ENCODE measurements around the gene FHDC1. TPM values are rescaled to one million over a fixed set of nuclear protein-coding genes. Genes with fewer than 3 reads are reported as not detected.

Gene FHDC1
- total RNA-seq, 4 donors from 2014 or later = 4.6 to 40.4 (median 15.5) TPM

DNA sequence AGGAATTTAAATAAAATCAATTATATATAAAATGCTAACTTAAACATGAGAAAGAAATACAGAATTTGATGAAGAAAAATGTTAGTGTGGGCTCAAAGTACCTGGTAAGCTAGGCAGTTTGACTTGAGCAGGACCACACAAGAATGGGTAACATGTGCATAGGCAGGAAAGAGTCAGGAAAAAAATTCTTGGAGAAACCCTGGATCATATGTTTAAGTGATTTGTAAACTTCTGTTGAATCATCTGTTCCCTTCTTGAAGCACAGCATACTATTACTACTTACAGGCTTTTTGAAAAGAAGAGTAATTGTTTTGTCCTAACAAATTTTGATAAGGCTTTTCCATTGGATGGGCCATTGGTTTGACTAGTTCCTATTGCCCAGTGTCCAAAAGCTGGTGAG, 37.5 kb upstream of the FHDC1 start:
- Histone ChIP-seq H3K36me3 (no peaks in the 10 kb centered on the region), H3K27ac (no peak overlapping the region), H3K9me3 (no peaks in the 10 kb centered on the region), H3K4me1 (peaks cover 0 to 25% (median 9%) of the 10 kb centered on the region in 4 donors), H3K4me3 (no peak overlapping the region), H3K27me3 (no peaks in the 10 kb centered on the region)
- in situ Hi-C loops (cut with MboI; ENCODE audit: low pct_ligation_motif_present in 1 of 4, low pct_unique_long_range_greater_than_20kb in 1 of 4, low sequenced_read_pairs in 3 of 4) = no loop called here
- no peak for TF ChIP-seq EP300 (IDR thresholded peaks at IDR 0.05; ENCODE audit: low read depth)
- TF ChIP-seq, protein P1, sequence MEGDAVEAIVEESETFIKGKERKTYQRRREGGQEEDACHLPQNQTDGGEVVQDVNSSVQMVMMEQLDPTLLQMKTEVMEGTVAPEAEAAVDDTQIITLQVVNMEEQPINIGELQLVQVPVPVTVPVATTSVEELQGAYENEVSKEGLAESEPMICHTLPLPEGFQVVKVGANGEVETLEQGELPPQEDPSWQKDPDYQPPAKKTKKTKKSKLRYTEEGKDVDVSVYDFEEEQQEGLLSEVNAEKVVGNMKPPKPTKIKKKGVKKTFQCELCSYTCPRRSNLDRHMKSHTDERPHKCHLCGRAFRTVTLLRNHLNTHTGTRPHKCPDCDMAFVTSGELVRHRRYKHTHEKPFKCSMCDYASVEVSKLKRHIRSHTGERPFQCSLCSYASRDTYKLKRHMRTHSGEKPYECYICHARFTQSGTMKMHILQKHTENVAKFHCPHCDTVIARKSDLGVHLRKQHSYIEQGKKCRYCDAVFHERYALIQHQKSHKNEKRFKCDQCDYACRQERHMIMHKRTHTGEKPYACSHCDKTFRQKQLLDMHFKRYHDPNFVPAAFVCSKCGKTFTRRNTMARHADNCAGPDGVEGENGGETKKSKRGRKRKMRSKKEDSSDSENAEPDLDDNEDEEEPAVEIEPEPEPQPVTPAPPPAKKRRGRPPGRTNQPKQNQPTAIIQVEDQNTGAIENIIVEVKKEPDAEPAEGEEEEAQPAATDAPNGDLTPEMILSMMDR (IDR thresholded peaks at IDR 0.05) = no peak
- TF ChIP-seq POLR2AphosphoS5 (IDR thresholded peaks at IDR 0.05) = no peak
- TF ChIP-seq POLR2A (IDR thresholded peaks at IDR 0.05) = no peak
- no peak for DNase-seq
- intact Hi-C loops (cut with DNase I; ENCODE audit: low total_unique reads) = no loop called here

DNA sequence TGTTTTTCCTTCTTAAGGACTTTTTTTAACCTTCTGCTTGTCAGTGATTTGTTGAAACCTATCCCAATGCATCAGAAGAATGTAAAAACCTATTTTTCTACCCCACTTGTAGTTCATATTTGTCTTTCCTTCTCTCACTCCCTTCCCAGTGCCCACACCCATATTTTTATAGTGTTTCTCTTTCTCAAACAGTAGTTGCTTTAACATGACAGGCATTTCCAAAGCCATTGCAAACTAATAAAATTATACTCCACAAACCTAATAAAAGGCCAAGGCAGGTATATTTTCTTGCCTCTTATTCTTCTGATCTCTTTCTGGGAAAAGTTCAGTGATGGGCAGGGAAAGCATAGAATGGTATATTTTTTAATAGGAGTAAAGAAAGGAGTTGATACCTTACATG, 35.7 kb upstream of the FHDC1 start:
- intact Hi-C loops (cut with DNase I; ENCODE audit: low total_unique reads) = no loop called here
- in situ Hi-C loops (cut with MboI; ENCODE audit: low pct_ligation_motif_present in 1 of 4, low pct_unique_long_range_greater_than_20kb in 1 of 4, low sequenced_read_pairs in 3 of 4) = no loop called here
- peaks cover 0 to 16% (median 9%) of the 10 kb centered on the region in 4 donors for H3K4me1 ChIP-seq

DNA sequence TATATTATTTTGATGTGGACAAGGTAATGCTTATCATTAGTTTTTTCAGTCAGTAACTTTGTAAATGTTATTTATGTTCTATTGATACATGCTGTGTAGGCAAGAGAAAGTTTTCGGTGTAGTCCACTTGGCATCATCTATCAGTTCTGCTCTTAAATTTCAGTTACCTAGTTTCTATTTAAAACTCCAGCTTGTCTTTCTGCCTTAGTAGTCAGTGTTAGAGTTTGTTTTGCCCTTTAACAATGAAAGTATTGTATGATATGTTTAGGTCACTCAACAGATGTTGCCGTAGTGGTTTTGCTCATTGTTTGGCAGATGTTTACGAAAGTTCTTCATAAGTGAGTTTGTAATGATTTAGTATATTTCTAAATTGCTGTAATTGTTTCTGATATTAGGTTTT, 34.9 kb upstream of the FHDC1 start:
- no peaks in the 10 kb centered on the region for H3K27me3 ChIP-seq
- H3K27ac ChIP-seq = no peak overlapping the region
- no peaks in the 10 kb centered on the region for H3K9me3 ChIP-seq
- TF ChIP-seq, protein P1 (IDR thresholded peaks at IDR 0.05) = no peak
- TF ChIP-seq POLR2AphosphoS5 (IDR thresholded peaks at IDR 0.05) (no peak), EP300 (IDR thresholded peaks at IDR 0.05; ENCODE audit: low read depth) (no peak), POLR2A (IDR thresholded peaks at IDR 0.05) (no peak)
- peaks cover 0 to 16% (median 9%) of the 10 kb centered on the region in 4 donors for H3K4me1 ChIP-seq
- no peaks in the 10 kb centered on the region for H3K36me3 ChIP-seq
- DNase-seq = no peak
- intact Hi-C loops (cut with DNase I; ENCODE audit: low total_unique reads) = no loop called here
- 58 to 66% methylated on average over 3 of the region's 3 CpGs for WGBS, 2 donors (ENCODE audit: low coverage in 1 of 2)
- in situ Hi-C loops (cut with MboI; ENCODE audit: low pct_ligation_motif_present in 1 of 4, low pct_unique_long_range_greater_than_20kb in 1 of 4, low sequenced_read_pairs in 3 of 4) = no loop called here
- no peak overlapping the region for H3K4me3 ChIP-seq

More for the DNA sequence above, 35.7 kb upstream of the FHDC1 start:
- H3K27me3 ChIP-seq = no peaks in the 10 kb centered on the region
- DNase-seq = no peak
- TF ChIP-seq EP300 (IDR thresholded peaks at IDR 0.05; ENCODE audit: low read depth) = no peak
- TF ChIP-seq, protein P1 (IDR thresholded peaks at IDR 0.05) = no peak
- TF ChIP-seq POLR2AphosphoS5 (IDR thresholded peaks at IDR 0.05) = no peak
- no peak for TF ChIP-seq POLR2A (IDR thresholded peaks at IDR 0.05)
- H3K27ac ChIP-seq = peak overlapping the region in 3 of 4 donors; percentile 24 to 63 (median 60)
- no peak overlapping the region for H3K4me3 ChIP-seq
- no peaks in the 10 kb centered on the region for H3K36me3 ChIP-seq
- no peaks in the 10 kb centered on the region for H3K9me3 ChIP-seq

DNA sequence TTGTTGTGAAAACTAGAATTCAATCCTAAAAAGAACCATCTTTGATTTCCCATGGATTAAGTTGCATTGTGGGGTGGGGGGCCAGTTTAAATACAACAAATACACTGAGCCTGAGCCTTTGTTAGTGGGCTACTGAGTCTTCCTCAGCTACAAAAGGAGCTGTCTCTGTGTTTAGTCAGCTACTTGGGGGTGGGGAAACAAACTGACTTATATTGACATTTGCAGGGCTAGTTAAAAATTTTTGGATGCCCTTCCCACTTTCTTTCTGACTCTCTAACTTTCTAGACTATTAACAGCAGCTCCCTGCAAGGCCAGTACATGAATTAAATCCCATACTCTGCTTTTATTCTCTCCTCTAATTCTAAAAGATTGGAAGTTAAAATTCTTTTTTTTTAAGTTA, 32.5 kb upstream of the FHDC1 start:
- DNase-seq = no peak
- in situ Hi-C loops (cut with MboI; ENCODE audit: low pct_ligation_motif_present in 1 of 4, low pct_unique_long_range_greater_than_20kb in 1 of 4, low sequenced_read_pairs in 3 of 4) (no loop called here), intact Hi-C loops (cut with DNase I; ENCODE audit: low total_unique reads) (no loop called here)
- H3K9me3 ChIP-seq = no peaks in the 10 kb centered on the region
- no peak overlapping the region for H3K4me3 ChIP-seq
- peaks cover 0 to 16% (median 9%) of the 10 kb centered on the region in 4 donors for H3K4me1 ChIP-seq
- no peaks in the 10 kb centered on the region for H3K27me3 ChIP-seq
- H3K36me3 ChIP-seq = no peaks in the 10 kb centered on the region
- TF ChIP-seq POLR2AphosphoS5 (IDR thresholded peaks at IDR 0.05) = no peak
- no peak for TF ChIP-seq POLR2A (IDR thresholded peaks at IDR 0.05)
- TF ChIP-seq, protein P1 (IDR thresholded peaks at IDR 0.05) = no peak
- no peak for TF ChIP-seq EP300 (IDR thresholded peaks at IDR 0.05; ENCODE audit: low read depth)
- no peak overlapping the region for H3K27ac ChIP-seq

Measured in transverse colon (tissue), 4 donors.